HG03558 (cell line): ENCODE data around the gene MPP3.

Source experiments
- ATAC-seq: cut with Tn5 transposase; IDR thresholded peaks from one replicate; pipeline ENCODE4 v1.9.1; 2021; ENCODE audit warnings: moderate number of reproducible peaks; ENCODE audit not compliant: unreplicated experiment; ENCODE audit errors: extremely low read depth

MPP3 gene

GRCh38 chr17:43840814-43841213 lies 7.9 kb upstream of the MPP3 start:
- ATAC-seq = no peak

- no peak for ATAC-seq
These were observed 6.7 kb upstream of the MPP3 start for GRCh38 chr17:43839670-43840108.

GRCh38 chr17:43834106-43834505 lies 1.2 kb upstream of the MPP3 start:
- no peak for ATAC-seq

- no peak for ATAC-seq
These were observed 574 bp downstream of the MPP3 start for GRCh38 chr17:43832168-43832975.

GRCh38 chr17:43831633-43832032 lies 1.3 kb downstream of the MPP3 start:
- ATAC-seq = no peak

GRCh38 chr17:43830510-43831140 lies 2.3 kb downstream of the MPP3 start:
- no peak for ATAC-seq

GRCh38 chr17:43829738-43830137 lies 3.2 kb downstream of the MPP3 start:
- no peak for ATAC-seq

- ATAC-seq = no peak
These were observed 5.3 kb downstream of the MPP3 start for GRCh38 chr17:43827596-43827995.

GRCh38 chr17:43826206-43826605 lies 6.7 kb downstream of the MPP3 start:
- ATAC-seq = no peak

- ATAC-seq = no peak
These were observed 7.4 kb downstream of the MPP3 start for GRCh38 chr17:43825567-43825966.

- no peak for ATAC-seq
These were observed 9.4 kb downstream of the MPP3 start for GRCh38 chr17:43823350-43824084.

GRCh38 chr17:43822570-43823190 lies 10.3 kb downstream of the MPP3 start:
- no peak for ATAC-seq

GRCh38 chr17:43820759-43821158 lies 12.2 kb downstream of the MPP3 start:
- no peak for ATAC-seq

GRCh38 chr17:43818966-43819365 lies 14.0 kb downstream of the MPP3 start:
- no peak for ATAC-seq

GRCh38 chr17:43817826-43818225 lies 15.1 kb downstream of the MPP3 start:
- no peak for ATAC-seq

GRCh38 chr17:43816336-43817320 lies 16.3 kb downstream of the MPP3 start:
- ATAC-seq = no peak

GRCh38 chr17:43814714-43815113 lies 18.2 kb downstream of the MPP3 start:
- ATAC-seq = no peak

GRCh38 chr17:43814026-43814425 lies 18.9 kb downstream of the MPP3 start:
- no peak for ATAC-seq

GRCh38 chr17:43813386-43813785 lies 19.6 kb downstream of the MPP3 start:
- ATAC-seq = no peak
